HG03432 (cell line): ENCODE measurements around the gene MYL9.
"Not testable (repeated sequence)": the region's sequence is repeated elsewhere in the genome, so short reads cannot be mapped to it uniquely, and the experiment has no call there.

ENCODE experiments used
- ATAC-seq: cut with Tn5 transposase; IDR thresholded peaks from one replicate; pipeline ENCODE4 v1.9.1; 2021; ENCODE audit warnings: mild to moderate bottlenecking, moderate library complexity; ENCODE audit not compliant: unreplicated experiment

The MYL9 gene

DNA sequence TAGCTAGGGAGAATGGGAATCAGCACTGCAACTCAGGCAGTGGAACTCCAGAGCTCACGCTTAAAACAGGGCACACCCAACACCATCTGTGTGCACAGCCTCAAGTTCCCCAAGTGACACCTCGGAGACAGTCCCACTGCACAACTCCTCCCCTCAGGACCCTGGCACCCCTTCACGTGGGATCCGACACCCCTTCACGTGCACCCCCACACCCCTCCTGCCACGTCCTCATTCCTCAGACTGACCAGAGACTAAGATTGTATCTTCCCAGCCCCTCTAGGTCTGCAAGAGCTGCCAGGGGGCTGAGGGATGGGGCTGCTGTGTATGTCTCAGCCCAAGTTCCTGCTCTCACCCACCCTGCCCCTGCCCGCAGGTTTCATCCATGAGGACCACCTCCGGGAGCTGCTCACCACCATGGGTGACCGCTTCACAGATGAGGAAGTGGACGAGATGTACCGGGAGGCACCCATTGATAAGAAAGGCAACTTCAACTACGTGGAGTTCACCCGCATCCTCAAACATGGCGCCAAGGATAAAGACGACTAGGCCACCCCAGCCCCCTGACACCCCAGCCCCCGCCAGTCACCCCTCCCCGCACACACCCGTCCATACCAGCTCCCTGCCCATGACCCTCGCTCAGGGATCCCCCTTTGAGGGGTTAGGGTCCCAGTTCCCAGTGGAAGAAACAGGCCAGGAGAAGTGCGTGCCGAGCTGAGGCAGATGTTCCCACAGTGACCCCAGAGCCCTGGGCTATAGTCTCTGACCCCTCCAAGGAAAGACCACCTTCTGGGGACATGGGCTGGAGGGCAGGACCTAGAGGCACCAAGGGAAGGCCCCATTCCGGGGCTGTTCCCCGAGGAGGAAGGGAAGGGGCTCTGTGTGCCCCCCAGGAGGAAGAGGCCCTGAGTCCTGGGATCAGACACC, 7.6 kb downstream of the MYL9 start:
- no peak for ATAC-seq

DNA sequence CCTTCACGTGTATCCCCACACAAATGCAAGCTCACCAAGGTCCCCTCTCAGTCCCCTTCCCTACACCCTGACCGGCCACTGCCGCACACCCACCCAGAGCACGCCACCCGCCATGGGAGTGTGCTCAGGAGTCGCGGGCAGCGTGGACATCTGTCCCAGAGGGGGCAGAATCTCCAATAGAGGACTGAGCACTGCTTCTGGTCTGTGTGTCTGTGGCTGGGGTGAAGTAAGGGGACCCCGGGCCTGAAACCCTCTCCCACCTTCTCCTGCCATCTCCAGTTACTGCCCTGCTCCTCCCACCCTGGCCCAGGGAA, 8.3 kb downstream of the MYL9 start:
- no peak for ATAC-seq

DNA sequence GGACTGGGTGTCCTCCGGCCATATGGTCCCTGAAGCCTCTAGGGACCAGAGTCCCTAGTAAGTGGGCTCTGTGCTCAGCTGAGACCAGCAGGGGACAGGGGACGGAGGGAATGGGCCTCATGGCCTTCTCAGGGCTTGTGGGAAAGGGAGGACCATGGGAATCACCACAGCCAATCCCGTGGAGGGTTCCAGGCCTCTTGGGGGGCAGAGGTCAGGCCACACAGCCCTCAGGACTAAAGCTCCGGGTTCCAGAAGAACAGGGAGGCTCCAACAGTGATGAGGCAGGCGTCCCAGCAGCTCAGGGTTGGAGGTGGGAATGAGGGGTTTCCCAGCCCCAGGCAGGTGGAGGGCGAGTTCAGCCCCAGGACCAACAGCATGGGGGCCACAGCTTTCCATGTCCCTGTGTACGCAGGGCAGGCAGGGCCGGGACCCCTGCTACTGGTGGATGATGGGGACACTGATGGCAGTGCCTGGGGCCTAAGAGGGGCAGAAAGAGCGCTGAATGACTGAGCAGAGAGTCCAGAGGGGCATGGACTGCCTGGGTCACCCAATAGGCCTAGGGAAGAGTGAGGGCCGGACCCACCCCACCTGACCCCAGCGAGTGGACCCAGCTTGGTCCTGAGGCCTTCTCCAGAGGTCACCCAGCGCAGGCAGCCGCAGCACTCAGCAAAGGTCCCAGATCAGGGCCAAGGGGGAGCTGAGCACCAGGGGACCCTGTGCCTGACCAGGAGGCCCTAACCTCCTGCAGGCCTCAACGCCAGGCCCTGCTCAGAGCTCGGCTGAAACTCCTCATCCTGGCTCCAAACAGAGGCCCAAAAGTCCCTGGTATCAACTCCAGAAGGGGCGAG, 8.8 kb downstream of the MYL9 start:
- ATAC-seq = no peak

DNA sequence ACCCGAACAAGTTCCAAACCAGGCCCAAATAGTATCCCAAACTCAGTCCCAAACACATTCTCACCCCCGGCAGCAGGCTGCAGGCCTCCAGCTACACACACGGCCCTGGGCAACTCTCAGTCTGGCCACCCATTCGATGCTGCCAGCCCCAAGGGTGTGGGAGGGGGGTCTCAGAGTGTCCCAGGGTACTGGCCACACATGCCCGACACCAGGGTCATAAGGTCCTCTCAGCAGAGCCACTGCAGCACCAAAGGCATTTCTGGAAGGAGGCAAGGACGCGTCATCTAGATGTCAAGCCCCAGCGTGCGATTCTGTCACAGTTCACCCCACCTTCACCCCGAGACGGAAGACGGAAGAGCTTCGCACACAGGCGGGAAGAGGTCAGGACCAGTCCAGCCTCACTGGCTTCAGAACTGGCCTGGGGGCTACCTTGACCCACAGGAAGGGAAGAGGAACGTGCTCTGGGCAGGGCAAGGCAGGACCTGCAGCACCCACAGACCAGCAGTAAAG, 9.5 kb downstream of the MYL9 start:
- ATAC-seq = no peak

DNA sequence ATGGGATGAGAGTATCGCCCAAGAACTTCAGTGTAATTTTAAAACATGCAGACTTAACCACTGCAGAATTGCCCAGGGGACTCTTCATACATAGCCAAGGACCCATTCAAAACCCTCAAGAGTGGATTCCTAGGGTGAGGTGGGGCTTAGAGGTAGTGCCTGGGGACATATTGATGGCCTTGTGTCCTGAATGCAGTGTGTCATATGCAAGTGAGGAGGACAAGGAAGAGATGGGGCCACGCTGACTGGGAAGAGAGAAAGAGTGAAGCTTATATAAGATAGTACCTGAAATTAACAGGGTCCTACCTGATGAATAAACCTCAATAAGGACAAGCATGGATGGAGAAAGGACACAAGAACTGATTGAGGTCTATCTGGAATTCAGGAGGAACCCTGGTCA, 13.9 kb downstream of the MYL9 start:
- ATAC-seq = no peak

DNA sequence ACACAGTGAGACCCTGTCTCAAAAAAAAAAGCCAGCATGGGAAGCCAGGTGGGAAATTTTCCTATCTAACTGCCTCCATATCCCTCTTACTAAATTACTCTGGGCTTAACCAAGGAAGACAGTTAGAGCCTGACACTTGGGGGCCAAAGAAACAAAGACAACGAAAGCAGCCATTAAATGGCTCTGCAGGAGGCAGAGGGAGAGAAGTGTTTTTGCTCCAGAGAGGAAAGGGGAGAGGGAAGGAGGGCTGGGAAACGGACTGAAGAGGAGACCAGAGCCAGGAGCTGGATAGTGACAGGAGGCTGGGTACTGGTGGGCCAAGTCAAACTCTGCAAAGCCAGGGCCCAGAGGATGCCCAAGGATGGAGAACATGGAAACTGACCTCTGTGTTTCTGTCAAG, 21.4 kb downstream of the MYL9 start:
- ATAC-seq = no peak

DNA sequence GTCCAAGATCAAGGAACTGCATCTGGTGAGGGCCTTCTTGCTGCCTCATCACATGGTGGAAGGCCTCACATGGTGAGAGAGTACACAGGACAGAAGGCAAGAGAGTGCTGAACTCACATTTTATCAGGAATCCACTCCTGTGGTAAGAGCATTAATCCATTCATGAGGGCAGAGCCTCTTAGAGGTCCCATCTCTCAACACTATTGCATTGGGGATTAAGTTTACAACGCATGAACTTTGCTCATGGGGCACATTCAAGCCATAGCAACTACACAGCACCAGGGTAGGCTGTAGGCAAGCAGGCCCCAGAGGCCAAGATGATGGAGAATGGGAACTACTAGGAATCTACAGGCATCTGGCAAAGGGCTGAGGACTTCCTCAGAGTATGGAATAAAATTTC, 22.1 kb downstream of the MYL9 start:
- no peak for ATAC-seq

DNA sequence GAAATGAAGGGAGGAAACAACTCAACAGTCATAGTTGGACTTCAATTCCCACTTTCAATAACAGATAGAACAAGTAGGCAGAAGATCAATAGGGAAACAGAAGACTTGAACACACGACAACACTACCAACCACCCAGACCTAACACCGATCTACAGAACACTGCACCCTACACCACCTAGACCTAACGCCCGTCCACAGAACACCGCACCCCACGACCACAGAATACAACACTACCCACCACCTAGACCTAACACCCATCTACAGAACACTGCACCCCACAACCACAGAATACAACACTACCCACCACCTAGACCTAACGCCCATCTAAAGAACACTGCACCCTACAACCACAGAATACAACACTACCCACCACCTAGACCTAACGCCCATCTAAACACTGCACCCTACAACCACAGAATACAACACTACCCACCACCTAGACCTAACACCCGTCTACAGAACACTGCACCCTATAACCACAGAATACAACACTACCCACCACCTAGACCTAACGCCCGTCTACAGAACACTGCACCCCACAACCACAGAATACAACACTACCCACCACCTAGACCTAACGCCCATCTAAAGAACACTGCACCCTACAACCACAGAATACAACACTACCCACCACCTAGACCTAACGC, 22.9 kb downstream of the MYL9 start:
- ATAC-seq = not testable (repeated sequence)

DNA sequence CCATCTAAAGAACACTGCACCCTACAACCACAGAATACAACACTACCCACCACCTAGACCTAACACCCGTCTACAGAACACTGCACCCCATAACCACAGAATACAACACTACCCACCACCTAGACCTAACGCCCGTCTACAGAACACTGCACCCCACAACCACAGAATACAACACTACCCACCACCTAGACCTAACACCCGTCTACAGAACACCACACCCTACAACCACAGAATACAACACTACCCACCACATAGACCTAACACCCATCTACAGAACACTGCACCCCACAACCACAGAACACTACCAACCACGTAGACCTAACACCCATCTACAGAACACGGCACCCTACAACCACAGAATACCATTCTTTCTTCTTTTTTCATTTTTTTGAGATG, 23.4 kb downstream of the MYL9 start:
- not testable (repeated sequence) for ATAC-seq

DNA sequence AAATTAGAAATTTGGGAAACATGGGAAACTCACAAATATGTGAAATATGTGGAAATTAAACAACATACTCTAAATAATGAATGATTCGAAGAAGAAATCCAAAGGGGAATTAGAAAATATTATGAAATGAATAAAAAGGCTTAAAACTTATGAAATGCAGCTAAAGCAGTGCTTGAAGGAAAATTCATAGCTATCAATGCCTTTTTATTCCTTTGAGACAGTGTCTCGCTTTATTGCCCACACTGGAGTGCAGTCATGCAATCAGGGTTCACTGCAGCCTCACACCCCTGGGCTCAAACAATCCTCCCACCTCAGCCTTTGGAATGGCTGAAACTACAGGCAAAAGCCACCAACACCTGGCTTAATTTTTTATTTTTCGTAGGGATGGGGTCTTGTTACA, 24.2 kb downstream of the MYL9 start:
- no peak for ATAC-seq

DNA sequence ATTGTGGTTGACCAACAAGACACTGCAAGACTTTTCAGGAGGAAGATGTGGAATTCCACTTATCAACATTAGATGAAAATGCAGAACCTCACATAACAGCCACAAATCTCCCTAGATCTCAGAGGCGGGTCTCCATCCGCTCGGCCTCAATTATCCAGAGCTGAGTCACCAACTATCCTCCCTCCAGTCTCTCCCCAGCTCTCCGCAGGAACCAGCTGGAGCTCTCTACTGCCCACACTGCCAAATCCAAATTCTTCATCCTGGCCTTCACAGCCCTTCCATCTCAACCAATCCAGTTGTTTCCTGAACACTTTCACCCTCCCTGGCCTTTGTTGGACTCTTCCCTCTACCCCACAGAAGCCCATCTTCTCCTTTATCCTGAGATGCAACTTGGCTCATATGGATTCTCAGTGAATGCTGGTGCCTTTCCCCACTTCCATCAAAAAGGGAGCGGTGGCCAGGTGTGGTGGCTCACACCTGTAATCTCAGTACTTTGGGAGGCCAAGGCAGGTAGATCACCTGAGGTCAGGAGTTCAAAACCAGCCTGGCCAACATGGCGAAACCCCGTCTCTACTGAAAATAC, 28.6 kb downstream of the MYL9 start:
- no peak for ATAC-seq

DNA sequence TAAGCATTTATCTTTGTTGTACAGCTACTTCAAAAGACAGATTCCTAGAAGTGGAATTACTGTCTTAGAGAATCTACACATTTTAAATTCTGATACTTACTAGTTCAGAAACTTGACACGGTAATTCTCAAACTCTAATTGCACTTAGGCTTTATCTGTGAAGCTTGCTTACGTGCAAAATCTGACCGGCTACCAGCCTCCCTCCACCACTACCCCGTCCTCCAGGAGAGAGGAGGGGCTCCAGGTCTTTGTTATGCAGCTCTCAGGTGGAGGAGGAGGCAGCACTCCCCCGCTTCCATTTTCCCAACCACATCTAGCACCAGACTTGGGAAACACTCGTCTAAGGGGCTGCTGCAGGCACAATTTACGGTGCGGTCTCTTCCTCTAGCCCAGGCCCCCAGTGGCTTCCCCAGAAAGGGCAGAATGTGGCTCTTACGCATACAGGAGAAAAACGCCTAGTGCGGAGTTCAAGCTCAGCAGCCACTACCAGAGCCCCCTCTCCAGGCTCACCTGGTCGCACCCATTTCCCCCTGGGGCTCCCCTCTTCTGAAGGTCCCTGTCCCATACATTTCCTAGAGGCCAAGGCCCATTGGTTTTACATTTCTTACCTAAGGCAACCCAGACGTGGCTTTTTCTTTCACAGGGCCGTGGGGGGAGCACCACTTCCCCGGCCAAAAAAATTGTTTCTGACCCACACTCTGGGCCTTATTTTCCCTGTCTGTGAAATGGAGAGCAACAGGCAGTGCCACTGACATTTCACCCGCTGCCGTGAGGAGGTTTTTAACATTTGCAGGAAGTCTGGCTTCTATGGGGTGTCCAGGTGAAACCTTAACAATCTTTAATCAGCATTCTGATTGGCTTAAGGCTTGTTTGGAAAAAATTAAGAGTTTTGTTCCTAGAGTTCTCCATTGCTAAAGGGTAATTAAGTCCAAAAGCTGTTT, 30.5 kb downstream of the MYL9 start:
- no peak for ATAC-seq

DNA sequence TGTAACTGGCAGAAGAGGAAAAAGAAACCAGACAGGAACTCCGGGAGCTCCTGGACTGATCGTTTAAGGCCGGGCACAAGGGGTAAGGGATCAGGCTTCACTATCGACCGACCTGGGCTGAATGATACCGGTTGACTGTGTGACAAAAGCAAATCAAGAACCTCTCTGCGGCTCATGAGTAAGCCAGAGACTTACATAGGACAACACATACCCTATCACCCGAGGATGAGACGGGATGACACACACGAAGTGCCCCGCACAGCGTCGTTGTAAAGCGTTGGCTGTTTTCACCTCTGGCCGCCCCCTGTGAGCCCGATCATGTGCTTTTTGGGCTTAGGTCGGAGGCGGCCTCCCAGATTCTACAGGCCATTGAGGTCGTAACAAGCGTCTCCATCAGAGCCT, 31.4 kb downstream of the MYL9 start:
- peak; percentile 14 for ATAC-seq

DNA sequence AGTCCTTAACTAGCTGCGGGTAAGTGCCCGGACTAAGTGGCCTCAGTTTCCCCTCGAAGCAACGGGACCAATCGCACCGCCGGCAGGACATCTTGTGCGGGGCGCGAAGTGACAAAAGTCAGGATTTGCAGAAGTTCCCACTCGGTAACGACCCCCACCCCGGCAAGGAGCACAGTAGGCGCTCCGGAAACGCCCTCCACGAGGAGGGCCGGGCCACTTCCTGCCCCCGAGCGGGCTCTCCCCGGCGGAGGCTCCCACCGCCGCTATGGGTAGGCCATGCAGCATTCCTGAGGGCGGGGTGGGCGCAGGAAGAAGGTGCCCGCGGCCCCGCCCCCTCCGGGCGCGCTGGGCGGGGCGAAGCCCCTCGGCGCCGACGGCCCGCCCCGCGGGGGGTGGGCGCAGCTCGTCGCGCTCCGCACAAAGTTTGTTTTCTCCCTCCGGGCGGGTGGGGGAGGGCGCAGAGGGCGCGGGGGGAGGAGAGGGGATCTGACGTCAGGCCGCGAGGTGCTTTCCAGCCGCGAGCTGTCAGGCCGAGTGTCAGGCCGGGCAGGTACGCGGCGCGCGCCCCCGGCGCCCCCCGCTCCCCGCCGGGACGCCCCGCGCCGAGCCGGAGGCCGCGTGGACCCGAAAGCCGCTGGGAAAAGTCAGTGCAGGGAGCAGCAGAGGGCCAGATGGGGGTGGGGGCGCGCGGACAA, 31.9 kb downstream of the MYL9 start, which contains the start of gene TGIF2:
TSS of gene TGIF2 (plus strand) at position 495 of the 695 bp plus-strand sequence. CDS start 5,178 bp downstream, outside the sequence.
- ATAC-seq = peak; percentile 73

DNA sequence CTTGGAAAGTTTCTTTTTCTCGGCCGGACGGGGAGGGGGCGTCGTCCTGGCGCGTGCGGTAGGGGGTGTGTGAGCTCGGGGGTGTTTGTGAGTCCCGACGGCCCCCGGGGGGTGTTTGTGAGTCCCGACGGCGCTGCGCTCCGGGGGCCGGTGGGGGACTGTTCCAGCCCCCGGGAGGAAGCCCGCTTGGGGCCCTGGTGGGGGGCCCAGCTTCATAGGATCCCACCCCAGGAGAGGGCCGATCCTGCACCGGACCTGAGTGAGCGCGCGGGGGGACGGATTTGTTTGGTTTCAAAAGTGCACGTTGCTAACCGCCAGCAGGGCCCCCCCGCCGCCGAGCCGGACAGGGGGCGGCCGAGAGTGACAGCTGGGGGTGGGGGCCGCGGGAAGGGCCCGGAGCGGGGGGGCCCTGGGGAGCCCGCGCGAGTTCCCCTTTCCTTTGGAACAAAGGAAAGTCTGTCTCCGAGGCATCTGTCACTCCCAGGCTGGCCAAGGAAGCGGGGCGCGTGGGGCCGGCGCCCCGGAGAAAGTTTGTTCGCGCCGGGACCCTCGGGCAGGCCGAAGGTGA, 32.6 kb downstream of the MYL9 start:
- ATAC-seq = peak; percentile 14

DNA sequence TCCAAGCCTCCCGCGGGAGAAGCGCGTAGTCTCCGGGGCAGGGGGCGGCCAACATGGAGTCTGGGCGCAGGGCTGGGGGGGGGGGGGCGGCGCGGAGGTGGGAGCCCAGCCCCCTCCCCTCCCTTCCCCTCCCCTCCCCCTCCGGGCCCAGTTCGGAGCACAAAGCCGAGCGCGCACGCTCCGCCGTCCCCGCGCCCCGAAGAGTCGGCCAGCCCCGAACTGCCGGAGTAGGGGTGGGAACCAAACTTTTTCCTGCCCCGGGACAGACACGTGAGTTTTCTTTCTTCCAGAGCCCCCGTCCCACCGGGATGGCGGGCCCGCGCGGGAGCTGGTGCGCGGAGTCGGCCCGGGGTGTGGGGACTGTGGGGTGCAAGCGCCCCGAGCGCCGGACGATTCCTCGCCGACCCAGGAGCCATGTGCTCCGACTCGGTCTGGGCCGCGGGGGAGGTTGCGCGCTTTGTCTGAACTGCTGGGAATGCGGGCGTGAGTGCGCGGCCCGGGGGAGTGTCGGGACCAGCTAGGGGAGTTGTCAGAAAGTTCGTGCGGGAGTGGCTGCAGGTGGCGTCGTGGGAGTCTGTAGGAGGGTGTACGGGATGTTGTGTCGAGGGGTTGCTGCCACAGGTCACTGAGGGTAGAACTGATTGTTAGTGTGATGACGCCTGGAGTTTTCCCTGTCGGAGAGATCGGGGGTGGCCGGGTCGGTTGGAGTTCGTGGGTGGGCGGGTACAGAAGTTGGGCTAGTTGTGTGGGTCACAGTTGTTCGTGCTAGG, 33.2 kb downstream of the MYL9 start:
- ATAC-seq = no peak

DNA sequence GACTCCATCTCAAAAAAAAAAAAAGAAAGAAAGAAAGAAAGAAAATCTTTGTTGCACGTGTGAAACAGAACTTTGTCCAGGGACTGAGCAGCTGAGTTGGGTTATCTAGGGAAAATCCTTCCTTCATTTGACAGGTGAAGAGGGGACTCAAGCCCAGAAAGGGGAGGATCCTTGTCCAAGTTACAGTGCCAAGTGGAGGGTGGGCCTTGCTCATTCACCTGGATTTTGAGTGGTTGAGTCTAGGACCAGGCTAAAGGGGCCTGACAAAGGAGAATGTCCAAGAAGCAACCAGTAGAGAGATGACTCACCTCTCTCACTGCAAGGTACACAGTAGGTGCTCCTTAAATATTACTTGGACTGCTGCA, 34.7 kb downstream of the MYL9 start:
- no peak for ATAC-seq

DNA sequence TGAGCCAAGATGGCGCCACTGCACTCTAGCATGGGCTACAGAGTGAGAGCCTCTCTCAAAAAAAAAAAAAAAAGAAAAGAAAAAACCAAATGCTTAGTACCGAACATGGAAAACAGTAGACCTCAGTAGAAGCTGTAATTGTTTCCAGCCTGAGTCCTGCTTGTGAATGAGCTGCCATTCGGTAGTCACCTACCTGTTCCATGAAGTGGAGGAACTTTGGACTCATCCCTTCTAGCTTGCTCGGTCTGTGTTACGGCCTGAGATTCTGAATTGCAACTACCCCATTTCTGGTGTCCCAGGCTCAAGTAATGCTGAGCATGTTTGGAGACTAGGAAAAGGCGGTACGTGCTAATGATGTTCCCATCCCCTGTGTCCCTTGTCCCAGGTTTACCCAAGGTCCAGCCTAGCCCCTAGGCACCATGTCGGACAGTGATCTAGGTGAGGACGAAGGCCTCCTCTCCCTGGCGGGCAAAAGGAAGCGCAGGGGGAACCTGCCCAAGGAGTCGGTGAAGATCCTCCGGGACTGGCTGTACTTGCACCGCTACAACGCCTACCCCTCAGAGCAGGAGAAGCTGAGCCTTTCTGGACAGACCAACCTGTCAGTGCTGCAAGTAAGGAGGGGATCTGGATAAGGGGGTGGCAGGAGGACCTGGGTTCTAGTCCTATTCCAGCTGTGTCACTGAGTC, 37.2 kb downstream of the MYL9 start:
- ATAC-seq = no peak
